ENCODE measurements around the gene DCP1A. TPM values are rescaled to one million over a fixed set of nuclear protein-coding genes. Genes with fewer than 3 reads are reported as not detected.

DCP1A gene
- total RNA-seq, 2 experiments from 2014 or later = 21.8 to 23.2 TPM

- TF ChIP-seq EZH2phosphoT487 (IDR thresholded peaks at IDR 0.05; ENCODE audit: borderline replicate concordance, low read depth, low read length) = no peak
- no peak for TF ChIP-seq CTCF (conservative IDR thresholded peaks at IDR 0.05; ENCODE audit: low read length)
- H3K27ac ChIP-seq (ENCODE audit: low read depth, low read length, poor library complexity, severe bottlenecking) = no peak overlapping the region
- DNase-seq (ENCODE audit: low spot score) = no peak
- no peaks in the 10 kb centered on the region for H3K9me2 ChIP-seq (ENCODE audit: insufficient read depth, low read length)
- peaks cover 5% of the 10 kb centered on the region for H3K4me1 ChIP-seq (ENCODE audit: insufficient read depth, low read length, poor library complexity, severe bottlenecking)
- H3K9me3 ChIP-seq (ENCODE audit: low read length) = no peaks in the 10 kb centered on the region
- H2AFZ ChIP-seq (ENCODE audit: low read length) = no peak overlapping the region
- intact Hi-C loops (cut with micrococcal nuclease; ENCODE audit: unreplicated experiment) = no loop called here
- H3K36me3 ChIP-seq (ENCODE audit: insufficient read depth, low read length) = no peaks in the 10 kb centered on the region
- H3K4me2 ChIP-seq (ENCODE audit: low read length) = no peak overlapping the region
- peaks cover 4% of the 10 kb centered on the region for H3K79me2 ChIP-seq (ENCODE audit: insufficient read depth, low read depth, low read length)
- no peak overlapping the region for H3K4me3 ChIP-seq (ENCODE audit: low read depth, low read length, poor library complexity, severe bottlenecking)
- no peaks in the 10 kb centered on the region for H4K20me1 ChIP-seq (ENCODE audit: insufficient read depth, low read length)
- POLR2A ChIA-PET = no interaction called here
- no TSS peak for BruUV-seq (replicated peaks)
- CTCF ChIA-PET (ENCODE audit: unreplicated experiment) = no interaction called here
Observed at GRCh38 chr3:53260286-53260785, 87.0 kb downstream of the DCP1A start.

GRCh38 chr3:53259427-53260259, 87.7 kb downstream of the DCP1A start:
- BruUV-seq (replicated peaks) = no TSS peak
- no peak for DNase-seq (ENCODE audit: low spot score)
- Histone ChIP-seq H3K4me2 (ENCODE audit: low read length) (no peak overlapping the region), H3K4me1 (ENCODE audit: insufficient read depth, low read length, poor library complexity, severe bottlenecking) (peaks cover 5% of the 10 kb centered on the region), H3K79me2 (ENCODE audit: insufficient read depth, low read depth, low read length) (peaks cover 11% of the 10 kb centered on the region), H3K9me2 (ENCODE audit: insufficient read depth, low read length) (no peaks in the 10 kb centered on the region), H3K4me3 (ENCODE audit: low read depth, low read length, poor library complexity, severe bottlenecking) (no peak overlapping the region), H4K20me1 (ENCODE audit: insufficient read depth, low read length) (0 out of 2 replicates have a peak, but pooled peaks cover under 1% of the 10 kb centered on the region), H3K27ac (ENCODE audit: low read depth, low read length, poor library complexity, severe bottlenecking) (no peak overlapping the region), H2AFZ (ENCODE audit: low read length) (no peak overlapping the region), H3K36me3 (ENCODE audit: insufficient read depth, low read length) (peaks cover 5% of the 10 kb centered on the region), H3K9me3 (ENCODE audit: low read length) (no peaks in the 10 kb centered on the region)
- TF ChIP-seq EZH2phosphoT487 (IDR thresholded peaks at IDR 0.05; ENCODE audit: borderline replicate concordance, low read depth, low read length) (no peak), CTCF (conservative IDR thresholded peaks at IDR 0.05; ENCODE audit: low read length) (no peak)
- POLR2A ChIA-PET = interaction anchor here (1.0 kb wide), 1 partner anchor 16 kb away, joined by 3 read pairs; no protein-coding TSS in a partner anchor
- CTCF ChIA-PET (ENCODE audit: unreplicated experiment) = no interaction called here
- intact Hi-C loops (cut with micrococcal nuclease; ENCODE audit: unreplicated experiment) = no loop called here

All from OCI-LY7 (cell line).